Peyer's patch (tissue), 4 donors: ENCODE results near the gene SMIM1.

Source experiments
- POLR2A ChIP-seq, 2 donors: fragments of 450-650 bp; IDR thresholded peaks; one replicate each; pipeline ENCODE4 v1.5.1; 2017; ENCODE audit warnings: antibody characterized with exemption in 2 of 2, mild to moderate bottlenecking in 2 of 2, moderate library complexity in 2 of 2
- TF ChIP-seq, protein P1 (sequence below), 6 experiments: fragments of 450-650 bp in 4 of 6; fragments of 200-600 bp in 2 of 6; sonication (generic) in 1 of 6; IDR thresholded peaks; one replicate each; pipeline ENCODE4 v1.5.1; 2017 to 2019; ENCODE audit warnings: antibody characterized with exemption in 6 of 6, mild to moderate bottlenecking in 3 of 6, moderate library complexity in 1 of 6

DNA sequence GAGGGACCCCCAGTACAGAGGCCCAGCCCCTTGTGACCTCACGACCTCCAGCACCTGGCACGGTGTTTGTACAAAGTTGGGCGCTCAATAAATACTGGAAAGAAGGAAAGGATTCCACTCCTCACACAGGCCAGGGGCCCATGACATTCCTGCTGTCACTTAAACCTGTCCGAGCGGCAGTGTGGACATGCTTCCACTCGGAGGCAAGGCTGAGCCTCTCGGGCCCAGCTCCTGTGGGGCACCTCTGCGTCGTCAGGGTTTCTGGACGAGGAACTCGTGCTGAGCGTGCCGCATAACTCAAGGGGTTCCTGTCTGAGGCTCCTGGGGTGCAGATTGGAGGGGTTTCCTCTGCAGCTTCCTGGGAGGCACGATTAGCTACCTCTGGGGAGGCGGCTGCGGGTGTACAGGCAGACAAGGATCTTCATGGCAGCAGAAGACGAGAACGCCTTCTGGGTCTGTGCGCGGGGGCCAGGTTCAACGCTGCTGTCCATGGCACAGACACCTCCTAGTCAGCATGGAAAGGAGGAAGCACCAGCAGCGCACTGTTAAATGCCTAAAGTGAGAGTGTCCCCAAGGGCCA, 3.6 kb upstream of the SMIM1 start:
- TF ChIP-seq, protein P1, sequence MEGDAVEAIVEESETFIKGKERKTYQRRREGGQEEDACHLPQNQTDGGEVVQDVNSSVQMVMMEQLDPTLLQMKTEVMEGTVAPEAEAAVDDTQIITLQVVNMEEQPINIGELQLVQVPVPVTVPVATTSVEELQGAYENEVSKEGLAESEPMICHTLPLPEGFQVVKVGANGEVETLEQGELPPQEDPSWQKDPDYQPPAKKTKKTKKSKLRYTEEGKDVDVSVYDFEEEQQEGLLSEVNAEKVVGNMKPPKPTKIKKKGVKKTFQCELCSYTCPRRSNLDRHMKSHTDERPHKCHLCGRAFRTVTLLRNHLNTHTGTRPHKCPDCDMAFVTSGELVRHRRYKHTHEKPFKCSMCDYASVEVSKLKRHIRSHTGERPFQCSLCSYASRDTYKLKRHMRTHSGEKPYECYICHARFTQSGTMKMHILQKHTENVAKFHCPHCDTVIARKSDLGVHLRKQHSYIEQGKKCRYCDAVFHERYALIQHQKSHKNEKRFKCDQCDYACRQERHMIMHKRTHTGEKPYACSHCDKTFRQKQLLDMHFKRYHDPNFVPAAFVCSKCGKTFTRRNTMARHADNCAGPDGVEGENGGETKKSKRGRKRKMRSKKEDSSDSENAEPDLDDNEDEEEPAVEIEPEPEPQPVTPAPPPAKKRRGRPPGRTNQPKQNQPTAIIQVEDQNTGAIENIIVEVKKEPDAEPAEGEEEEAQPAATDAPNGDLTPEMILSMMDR (IDR thresholded peaks at IDR 0.05), result no peak
- no peak for TF ChIP-seq POLR2A (IDR thresholded peaks at IDR 0.05)
